Thymus (tissue), 14 donors: Measurements from ENCODE around the gene GABPA. TPM values are rescaled to one million over a fixed set of nuclear protein-coding genes. Genes with fewer than 3 reads are reported as not detected.
A peak's percentile ranks its signal among the peaks of the same experiment; 100 is the strongest.
"Not testable (repeated sequence)": the region's sequence is repeated elsewhere in the genome, so short reads cannot be mapped to it uniquely, and the experiment has no call there.

Experiments used
- DNase-seq, 9 donors: peaks; one replicate each; pipeline ENCODE4 v3.0.0-alpha.2; 2013; ENCODE audit warnings: low spot score in 9 of 9, low read depth in 6 of 9, missing footprints in 1 of 9
- H3K27ac ChIP-seq, 2 donors: one replicate each; pipeline ENCODE4 v1.5.1; 2013; ENCODE audit warnings: control low read depth in 1 of 2, low read depth in 1 of 2, low read length in 1 of 2, mild to moderate bottlenecking in 1 of 2, moderate library complexity in 1 of 2
- H3K27me3 ChIP-seq, 2 donors: one replicate each; pipeline ENCODE4 v1.5.1; 2013; ENCODE audit warnings: low read length in 1 of 2; ENCODE audit not compliant: control insufficient read depth in 2 of 2, insufficient read depth in 1 of 2
- H3K36me3 ChIP-seq, 2 donors: one replicate each; pipeline ENCODE4 v1.5.1; 2013; ENCODE audit warnings: low read length in 1 of 2, mild to moderate bottlenecking in 1 of 2, moderate library complexity in 1 of 2; ENCODE audit not compliant: control insufficient read depth in 2 of 2, insufficient read depth in 2 of 2
- H3K4me1 ChIP-seq, 2 donors: one replicate each; pipeline ENCODE4 v1.5.1; 2013; ENCODE audit warnings: low read length in 2 of 2; ENCODE audit not compliant: control insufficient read depth in 2 of 2, insufficient read depth in 2 of 2
- H3K4me3 ChIP-seq, 2 donors: one replicate each; pipeline ENCODE4 v1.5.1; 2013; ENCODE audit warnings: low read length in 2 of 2, control low read depth in 1 of 2, mild to moderate bottlenecking in 1 of 2
- H3K9me3 ChIP-seq, 2 donors: one replicate each; pipeline ENCODE4 v1.5.1; 2013; ENCODE audit warnings: low read length in 1 of 2, mild to moderate bottlenecking in 1 of 2; ENCODE audit not compliant: control insufficient read depth in 2 of 2, insufficient read depth in 1 of 2
- WGBS: extraction: QIAGEN DNeasy Blood & Tissue Kit; methylation state at CpG from one replicate; pipeline ENCODE4 v1.1.7; 2013; 5-methylcytosine and 5-hydroxymethylcytosine counted together
- long read RNA-seq, 10 donors: transcript quantifications; one replicate each; lab custom pipeline, GENCODE V29; 2026
- polyA plus RNA-seq: library from polyadenylated mRNA; stranded (reverse); fragments of 200-250 nt; gene quantifications from one replicate; pipeline ENCODE4 v1.2.3, GENCODE V29; 2013
- total RNA-seq: library from RNA; stranded (reverse); fragments of 120-200 nt; gene quantifications from one replicate; pipeline ENCODE4 v1.2.4, GENCODE V29; 2013
- donor health status: healthy.

The GABPA gene
- total RNA-seq (28.7 TPM), polyA plus RNA-seq (22.3 TPM)
- long read RNA-seq, donor 1, full-length matches to known transcripts = 1 of 1 reads
- long read RNA-seq, donor 1, partial matches to known transcripts = 0 of 1 reads
- long read RNA-seq, donor 1, other reads (novel, unspliced or antisense) = 0 of 1 reads
- long read RNA-seq, donor 2, full-length matches to known transcripts = 16 of 16 reads
- long read RNA-seq, donor 2, partial matches to known transcripts = 0 of 16 reads
- long read RNA-seq, donor 2, other reads (novel, unspliced or antisense) = 0 of 16 reads
- long read RNA-seq, donor 3, full-length matches to known transcripts = 16 of 16 reads
- long read RNA-seq, donor 3, partial matches to known transcripts = 0 of 16 reads
- long read RNA-seq, donor 3, other reads (novel, unspliced or antisense) = 0 of 16 reads
- long read RNA-seq, donor 4, full-length matches to known transcripts = 6 of 6 reads
- long read RNA-seq, donor 4, partial matches to known transcripts = 0 of 6 reads
- long read RNA-seq, donor 4, other reads (novel, unspliced or antisense) = 0 of 6 reads
- long read RNA-seq, donor 5, full-length matches to known transcripts = 6 of 6 reads
- long read RNA-seq, donor 5, partial matches to known transcripts = 0 of 6 reads
- long read RNA-seq, donor 5, other reads (novel, unspliced or antisense) = 0 of 6 reads
- long read RNA-seq, donor 6, full-length matches to known transcripts = 11 of 11 reads
- long read RNA-seq, donor 6, partial matches to known transcripts = 0 of 11 reads
- long read RNA-seq, donor 6, other reads (novel, unspliced or antisense) = 0 of 11 reads
- long read RNA-seq, donor 7, full-length matches to known transcripts = 18 of 18 reads
- long read RNA-seq, donor 7, partial matches to known transcripts = 0 of 18 reads
- long read RNA-seq, donor 7, other reads (novel, unspliced or antisense) = 0 of 18 reads
- long read RNA-seq, donor 8, full-length matches to known transcripts = 3 of 3 reads
- long read RNA-seq, donor 8, partial matches to known transcripts = 0 of 3 reads
- long read RNA-seq, donor 8, other reads (novel, unspliced or antisense) = 0 of 3 reads
- long read RNA-seq, donor 9, full-length matches to known transcripts = 14 of 14 reads
- long read RNA-seq, donor 9, partial matches to known transcripts = 0 of 14 reads
- long read RNA-seq, donor 9, other reads (novel, unspliced or antisense) = 0 of 14 reads
- long read RNA-seq, donor 10, full-length matches to known transcripts = 10 of 10 reads
- long read RNA-seq, donor 10, partial matches to known transcripts = 0 of 10 reads
- long read RNA-seq, donor 10, other reads (novel, unspliced or antisense) = 0 of 10 reads

DNA sequence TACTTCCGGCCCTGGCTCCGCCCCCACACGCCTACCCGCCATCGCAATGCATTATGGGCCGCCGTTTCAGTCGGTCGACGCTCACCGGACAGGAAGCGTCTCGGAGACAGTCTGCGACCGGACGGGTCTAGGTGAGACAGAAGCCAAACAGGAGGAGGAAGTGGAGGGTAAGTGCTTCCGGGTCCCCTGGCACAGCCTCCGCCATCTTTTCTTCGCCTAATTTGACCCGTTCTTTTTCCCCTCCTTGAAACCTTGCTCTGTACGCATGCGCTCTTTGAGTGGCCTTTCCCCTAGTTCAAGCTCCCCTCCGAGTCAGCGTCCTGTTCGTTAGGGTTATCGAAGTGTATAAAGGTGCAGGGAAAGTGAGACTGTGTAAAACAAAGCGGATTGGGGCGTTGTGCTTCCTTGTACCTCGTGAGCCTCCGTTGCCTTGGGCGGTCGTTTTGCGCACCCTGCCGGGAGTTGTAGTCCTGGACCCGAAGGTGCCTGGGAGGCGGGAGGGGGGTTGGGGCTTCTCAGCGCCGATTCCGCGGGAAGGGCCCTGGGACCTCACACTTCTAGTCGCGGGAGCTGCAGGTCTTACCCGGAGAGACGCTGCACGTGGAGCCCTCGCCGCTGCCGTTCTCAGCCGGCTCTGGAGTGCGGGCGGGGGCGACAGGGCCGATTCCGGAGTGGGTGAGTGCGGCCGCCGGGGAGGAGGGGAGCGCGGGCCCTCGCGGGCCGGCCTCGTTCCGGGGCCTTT lies at the start of gene GABPA, which contains the start of gene ATP5PF:
Gene GABPA (plus strand): TSS at position 69 of the 742 bp plus-strand sequence. CDS start 6,627 bp downstream, outside the sequence.
Gene ATP5PF (minus strand): TSS at position 1 of the 742 bp plus-strand sequence. CDS start 5,110 bp downstream, outside the sequence.
- under 1% methylated on average over 64 of the region's 64 CpGs for WGBS
- peak; percentile 92 to 99 (median 96) for DNase-seq
- H3K27me3 ChIP-seq = no peaks in the 10 kb centered on the region
- no peaks in the 10 kb centered on the region for H3K9me3 ChIP-seq
- peaks cover 0 to 12% of the 10 kb centered on the region in 2 donors for H3K4me1 ChIP-seq
- H3K27ac ChIP-seq = peak within 1 kb of the TSS; percentile 100
- peaks cover 0 to 4% of the 10 kb centered on the region in 2 donors for H3K36me3 ChIP-seq
- H3K4me3 ChIP-seq = peak within 1 kb of the TSS; percentile 91 to 93

DNA sequence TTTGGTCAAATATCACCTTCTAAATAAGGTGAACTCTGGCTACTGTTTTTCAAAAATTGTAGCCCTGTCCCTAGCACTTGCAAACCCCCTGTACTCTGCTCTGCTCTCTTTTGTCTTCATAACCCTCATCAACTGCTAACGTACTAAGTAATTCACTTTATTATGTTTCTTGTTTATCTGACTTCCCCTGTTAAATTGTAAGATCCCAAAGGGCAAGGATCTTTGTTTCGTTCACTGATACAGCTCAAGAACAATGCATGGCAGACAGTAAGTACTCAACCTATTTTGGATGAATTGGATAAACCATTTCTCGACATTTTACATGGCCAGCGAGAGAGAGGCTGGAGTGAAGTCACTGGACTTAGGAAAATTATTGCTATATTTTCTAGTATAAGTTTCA lies 47.0 kb upstream of the GABPA start:
- Histone ChIP-seq H3K9me3 (no peaks in the 10 kb centered on the region), H3K36me3 (no peaks in the 10 kb centered on the region), H3K27ac (no peak overlapping the region), H3K27me3 (no peaks in the 10 kb centered on the region), H3K4me1 (no peaks in the 10 kb centered on the region), H3K4me3 (no peak overlapping the region)
- no peak for DNase-seq
- 97% methylated on average over 4 of the region's 4 CpGs for WGBS

DNA sequence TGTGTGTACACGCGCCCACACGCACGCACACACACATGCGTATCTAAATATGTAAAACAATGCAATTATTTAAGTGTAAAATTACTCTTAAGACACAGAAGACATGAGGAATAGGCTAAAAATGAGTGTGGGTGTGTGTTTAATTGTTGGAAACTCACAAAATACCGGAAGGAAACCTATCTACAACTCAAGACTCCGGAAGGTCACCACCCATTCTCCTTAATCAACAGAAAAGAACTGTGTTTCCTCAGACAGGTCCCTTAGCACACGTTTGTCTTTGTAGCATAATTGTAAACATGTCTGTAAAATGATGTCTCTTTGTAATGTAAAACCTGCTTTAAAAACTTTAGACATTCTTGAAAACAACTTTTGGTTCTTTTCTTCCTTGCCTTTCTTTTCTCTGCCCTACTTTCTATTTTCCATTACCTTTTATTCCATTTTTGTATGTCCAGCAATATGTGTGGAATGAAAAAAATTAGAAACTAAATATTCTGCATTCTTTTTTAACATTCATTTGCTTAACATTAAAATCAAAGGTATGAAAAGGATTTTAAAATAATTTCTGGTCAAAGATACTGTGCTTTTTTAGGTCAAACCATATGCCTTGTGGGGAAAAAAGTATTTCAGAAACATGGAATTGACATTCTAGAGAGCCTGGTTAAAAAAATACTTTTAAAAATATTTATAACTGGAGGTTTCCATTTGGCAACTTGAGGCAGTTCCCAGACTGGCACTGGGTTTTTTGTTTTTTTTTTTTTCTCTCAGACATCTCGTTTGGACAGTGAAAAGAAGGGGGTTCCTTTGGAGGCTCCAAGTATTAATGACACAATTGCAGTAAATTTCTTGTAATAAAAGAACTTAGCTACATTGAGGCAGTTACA lies 46.3 kb upstream of the GABPA start:
- Histone ChIP-seq H3K9me3 (no peaks in the 10 kb centered on the region), H3K4me3 (no peak overlapping the region), H3K27ac (no peak overlapping the region), H3K4me1 (no peaks in the 10 kb centered on the region), H3K27me3 (no peaks in the 10 kb centered on the region), H3K36me3 (no peaks in the 10 kb centered on the region)
- WGBS = 91% methylated on average over 9 of the region's 9 CpGs
- DNase-seq = no peak

DNA sequence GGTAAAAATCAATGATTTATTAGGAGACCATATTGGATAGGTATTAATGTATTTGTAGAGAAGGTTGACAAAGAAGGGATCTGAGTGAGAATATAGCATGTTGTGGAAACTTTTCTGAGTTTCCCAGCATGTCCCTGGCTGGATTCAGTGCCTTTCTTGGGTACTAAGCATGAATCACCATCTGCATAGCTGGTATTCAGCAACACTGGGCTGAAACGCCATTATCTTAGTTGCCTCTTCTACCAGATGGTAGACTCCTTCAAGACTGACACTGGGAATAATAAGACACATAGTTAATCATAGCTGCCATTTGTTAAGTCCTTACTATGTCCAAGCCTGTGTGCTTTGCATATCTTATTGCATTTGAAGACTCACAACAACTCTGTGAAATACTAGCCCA lies 45.5 kb upstream of the GABPA start:
- H3K4me1 ChIP-seq = no peaks in the 10 kb centered on the region
- H3K27ac ChIP-seq = no peak overlapping the region
- 93% methylated on average over 1 of the region's 1 CpG for WGBS
- DNase-seq = no peak
- no peaks in the 10 kb centered on the region for H3K9me3 ChIP-seq
- no peak overlapping the region for H3K4me3 ChIP-seq
- no peaks in the 10 kb centered on the region for H3K27me3 ChIP-seq
- H3K36me3 ChIP-seq = no peaks in the 10 kb centered on the region

DNA sequence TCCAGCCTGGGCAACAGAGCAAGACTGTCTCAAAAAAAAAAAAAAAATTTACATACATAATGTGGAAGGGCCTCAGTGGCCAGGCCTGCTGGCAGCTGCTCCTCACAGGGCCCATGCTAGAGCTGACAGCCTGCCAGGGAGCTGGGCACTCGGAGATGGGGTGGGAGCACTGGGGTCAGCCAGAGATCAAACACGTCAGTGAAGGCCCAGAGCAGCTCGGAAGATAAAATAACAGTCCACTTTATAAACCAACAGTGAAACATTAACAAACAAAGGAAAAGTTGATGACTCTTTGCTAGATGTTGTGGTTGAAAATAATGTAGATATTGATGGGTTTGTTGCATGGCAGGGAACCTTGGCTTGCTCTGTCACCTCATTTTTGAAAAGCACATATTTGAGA lies 42.8 kb upstream of the GABPA start:
- Histone ChIP-seq H3K27ac (no peak overlapping the region), H3K27me3 (no peaks in the 10 kb centered on the region), H3K9me3 (peaks cover 0 to 4% of the 10 kb centered on the region in 2 donors), H3K4me1 (no peaks in the 10 kb centered on the region), H3K4me3 (no peak overlapping the region), H3K36me3 (no peaks in the 10 kb centered on the region)
- 93% methylated on average over 3 of the region's 3 CpGs for WGBS
- no peak for DNase-seq

DNA sequence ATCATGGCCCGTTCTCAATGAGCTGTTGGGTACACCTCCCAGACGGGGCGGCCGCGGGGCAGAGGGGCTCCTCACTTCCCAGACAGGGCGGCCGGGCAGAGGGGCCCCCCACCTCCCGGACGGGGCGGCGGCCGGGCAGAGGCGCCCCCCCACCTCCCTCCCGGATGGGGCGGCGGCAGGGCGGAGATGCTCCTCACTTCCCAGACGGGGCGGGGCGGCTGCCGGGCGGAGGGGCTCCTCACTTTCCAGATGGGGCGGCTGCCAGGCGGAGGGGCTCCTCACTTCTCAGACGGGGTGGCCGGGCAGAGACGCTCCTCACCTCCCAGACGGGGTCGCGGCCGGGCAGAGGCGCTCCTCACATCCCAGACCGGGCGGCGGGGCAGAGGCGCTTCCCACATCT lies 39.3 kb upstream of the GABPA start:
- 92% methylated on average over 35 of the region's 36 CpGs for WGBS
- not testable (repeated sequence) for H3K4me1 ChIP-seq, H3K4me3 ChIP-seq, H3K36me3 ChIP-seq, H3K27ac ChIP-seq, H3K9me3 ChIP-seq, DNase-seq, H3K27me3 ChIP-seq

DNA sequence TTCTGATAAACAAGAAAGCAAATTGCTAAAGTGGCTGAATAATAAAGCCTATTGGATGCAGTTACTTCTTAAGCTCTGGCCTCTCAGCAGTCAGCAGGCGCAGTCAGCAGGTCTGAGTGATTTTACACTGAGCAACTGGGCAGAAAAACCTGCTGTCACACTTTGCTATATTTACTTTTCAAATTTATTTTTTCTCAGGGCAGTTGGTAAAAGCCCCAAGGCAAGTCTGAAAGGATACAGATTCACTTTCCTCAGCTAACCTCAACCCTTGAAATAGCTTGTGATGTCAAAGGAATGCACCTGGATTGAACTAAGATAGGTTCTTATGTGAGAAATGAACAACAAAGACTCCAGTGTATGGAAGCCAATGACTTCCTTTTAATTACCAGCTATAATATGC lies 34.0 kb upstream of the GABPA start:
- no peaks in the 10 kb centered on the region for H3K36me3 ChIP-seq
- peaks cover 0 to 4% of the 10 kb centered on the region in 2 donors for H3K9me3 ChIP-seq
- H3K4me3 ChIP-seq = no peak overlapping the region
- no peaks in the 10 kb centered on the region for H3K27me3 ChIP-seq
- no peaks in the 10 kb centered on the region for H3K4me1 ChIP-seq
- H3K27ac ChIP-seq = no peak overlapping the region
- 97% methylated on average over 1 of the region's 1 CpG for WGBS
- DNase-seq = no peak
